GM23338 (cell line): ENCODE results near the gene EDN1. TPM values are rescaled to one million over a fixed set of nuclear protein-coding genes. Genes with fewer than 3 reads are reported as not detected.

ENCODE experiments used
- ATAC-seq: fragments of 200-7000 bp; cut with Tn5 transposase; 3 replicates; pipeline ENCODE4 v1.9.1; 2020
- DNase-seq: peaks from one replicate; pipeline ENCODE4 v3.0.0-alpha.2; 2015; ENCODE audit warnings: low spot score
- H2AFZ ChIP-seq: fragments of 200-600 bp; sonication (generic); 2 replicates; pipeline ENCODE4 v1.8.0; 2016; ENCODE audit warnings: antibody characterized with exemption, mild to moderate bottlenecking, moderate library complexity
- H3F3A ChIP-seq: fragments of 200-600 bp; sonication (generic); replicated peaks from 2 replicates; pipeline ENCODE4 v1.8.0; 2017; ENCODE audit warnings: antibody characterized with exemption, mixed run types, low read depth
- H3K27ac ChIP-seq: fragments of 200-600 bp; sonication (generic); 2 replicates; pipeline ENCODE4 v1.6.1; 2016; ENCODE audit warnings: low read depth
- H3K27me3 ChIP-seq: fragments of 200-600 bp; sonication (generic); 2 replicates; pipeline ENCODE4 v1.8.0; 2016; ENCODE audit warnings: mild to moderate bottlenecking, mixed run types, moderate library complexity; ENCODE audit not compliant: insufficient read depth
- H3K36me3 ChIP-seq: fragments of 200-600 bp; sonication (generic); 2 replicates; pipeline ENCODE4 v1.8.0; 2016; ENCODE audit warnings: mild to moderate bottlenecking; ENCODE audit not compliant: insufficient read depth
- H3K4me1 ChIP-seq: fragments of 200-600 bp; sonication (generic); 2 replicates; pipeline ENCODE4 v1.8.0; 2016; ENCODE audit warnings: mild to moderate bottlenecking, moderate library complexity; ENCODE audit not compliant: insufficient read depth
- H3K4me2 ChIP-seq: fragments of 200-600 bp; sonication (generic); 2 replicates; pipeline ENCODE4 v1.7.1; 2017; ENCODE audit warnings: mixed run types
- H3K4me3 ChIP-seq: fragments of 200-600 bp; sonication (generic); 2 replicates; pipeline ENCODE4 v1.6.1; 2016; ENCODE audit warnings: mixed run types
- H3K79me2 ChIP-seq: fragments of 200-600 bp; sonication (generic); replicated peaks from 2 replicates; pipeline ENCODE4 v1.8.0; 2017; ENCODE audit warnings: mild to moderate bottlenecking; ENCODE audit not compliant: insufficient read depth
- H3K9me2 ChIP-seq: fragments of 200-600 bp; sonication (generic); 2 replicates; pipeline ENCODE4 v1.8.0; 2017; ENCODE audit not compliant: insufficient read depth
- H4K20me1 ChIP-seq: fragments of 200-600 bp; sonication (generic); replicated peaks from 2 replicates; pipeline ENCODE4 v1.8.0; 2017; ENCODE audit warnings: mild to moderate bottlenecking; ENCODE audit not compliant: insufficient read depth
- H3K27ac Mint-ChIP-seq: 2 replicates; pipeline ENCODE4 v1.8.0; 2020; ENCODE audit warnings: inconsistent platforms, mild to moderate bottlenecking, moderate library complexity, mixed read lengths
- H3K27me3 Mint-ChIP-seq: 3 replicates; pipeline ENCODE4 v1.8.0; 2022; ENCODE audit warnings: low read depth, mild to moderate bottlenecking, moderate library complexity, mixed read lengths, inconsistent platforms; ENCODE audit not compliant: insufficient read depth, poor library complexity
- H3K36me3 Mint-ChIP-seq: 3 replicates; pipeline ENCODE4 v1.8.0; 2021; ENCODE audit warnings: low read depth, mild to moderate bottlenecking, inconsistent platforms, moderate library complexity, mixed read lengths
- H3K4me1 Mint-ChIP-seq: 3 replicates; pipeline ENCODE4 v1.8.0; 2020; ENCODE audit warnings: mild to moderate bottlenecking, inconsistent platforms, mixed read lengths
- H3K4me3 Mint-ChIP-seq: 3 replicates; pipeline ENCODE4 v1.8.0; 2021; ENCODE audit warnings: moderate library complexity, mild to moderate bottlenecking, inconsistent platforms, mixed read lengths
- H3K9me3 Mint-ChIP-seq: 3 replicates; pipeline ENCODE4 v1.8.0; 2020; ENCODE audit warnings: moderate library complexity, mild to moderate bottlenecking, inconsistent platforms, mixed read lengths
- CTCF ChIP-seq, 2 experiments: fragments of 200-600 bp in 1 of 2; sonication (generic) in 1 of 2; conservative IDR thresholded peaks; 2 replicates each; pipeline versions ENCODE4 v1.5.1 to v1.6.1; 2016 to 2017; ENCODE audit warnings: antibody characterized with exemption in 2 of 2, low read depth in 2 of 2, mild to moderate bottlenecking in 2 of 2, moderate library complexity in 1 of 2
- ETS1 ChIP-seq: IDR thresholded peaks from 2 replicates; pipeline ENCODE4 v1.6.1; 2016; ENCODE audit warnings: antibody characterized with exemption
- EZH2 ChIP-seq: fragments of 200-600 bp; sonication (generic); IDR thresholded peaks from one replicate; pipeline ENCODE4 v1.8.0; 2017; ENCODE audit warnings: antibody characterized with exemption, mild to moderate bottlenecking, low read depth; ENCODE audit not compliant: unreplicated experiment
- EZH2phosphoT487 ChIP-seq: fragments of 200-600 bp; sonication (generic); IDR thresholded peaks from one replicate; pipeline ENCODE4 v1.8.1; 2018; ENCODE audit warnings: antibody characterized with exemption; ENCODE audit not compliant: unreplicated experiment
- JUNB ChIP-seq: IDR thresholded peaks from one replicate; pipeline ENCODE4 v1.6.1; 2016; ENCODE audit warnings: antibody characterized with exemption; ENCODE audit not compliant: unreplicated experiment
- NANOG ChIP-seq: IDR thresholded peaks from 2 replicates; pipeline ENCODE4 v1.6.1; 2016; ENCODE audit warnings: antibody characterized with exemption, borderline replicate concordance
- POLR2AphosphoS5 ChIP-seq: IDR thresholded peaks from 2 replicates; pipeline ENCODE4 v1.6.1; 2016; ENCODE audit warnings: antibody characterized with exemption, low read depth
- REST ChIP-seq: IDR thresholded peaks from one replicate; pipeline ENCODE4 v1.6.1; 2018; ENCODE audit warnings: antibody characterized with exemption; ENCODE audit not compliant: unreplicated experiment
- STAT1 ChIP-seq: IDR thresholded peaks from one replicate; pipeline ENCODE4 v1.6.1; 2016; ENCODE audit warnings: antibody characterized with exemption; ENCODE audit not compliant: unreplicated experiment
- ZNF114 ChIP-seq: fragments of 250-450 bp; sonication (Bioruptor Pico); IDR thresholded peaks from 2 replicates; pipeline ENCODE4 v1.5.0; 2020; ENCODE audit warnings: mild to moderate bottlenecking, moderate library complexity
- ZNF331 ChIP-seq: fragments of 250-450 bp; sonication (Bioruptor Pico); IDR thresholded peaks from 2 replicates; pipeline ENCODE4 v1.5.0; 2020; ENCODE audit warnings: low read depth, mild to moderate bottlenecking, moderate library complexity
- polyA plus RNA-seq: library from polyadenylated mRNA; unstranded; fragments of >200 nt; fragmentation: Nextera tagmentation; extraction: Ambion mirVana; gene quantifications from 2 replicates; pipeline ENCODE4 v1.2.1, GENCODE V29; 2016
- total RNA-seq: library from RNA; depleted of rRNA; stranded (reverse); fragments of >200 nt; shearing (Covaris generic); gene quantifications from 2 replicates; pipeline ENCODE4 v1.2.3, GENCODE V29; 2014

EDN1 gene
- total and polyA plus RNA-seq, 2 experiments from 2014 or later = 0.80 to 1.2 TPM

DNA sequence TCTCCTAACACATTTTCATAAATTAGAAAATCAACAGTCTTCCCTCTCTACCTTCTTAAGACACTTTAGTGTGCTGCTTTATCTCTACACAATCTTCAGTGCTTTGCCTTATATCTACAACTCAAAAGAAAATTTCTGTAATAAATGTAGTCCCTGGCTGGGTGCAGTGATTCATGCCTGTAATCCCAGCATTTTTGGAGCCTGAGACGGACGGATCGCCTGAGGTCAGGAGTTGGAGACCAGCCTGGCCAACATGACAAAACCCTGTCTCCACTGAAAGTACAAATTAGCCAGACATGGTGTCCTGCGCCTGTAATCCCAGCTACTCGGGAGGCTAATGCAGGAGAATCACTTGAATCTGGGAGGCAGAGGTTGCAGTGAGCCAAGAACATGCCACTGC lies 9.7 kb upstream of the EDN1 start (continued):
- no peak for TF ChIP-seq REST
- TF ChIP-seq CTCF (conservative IDR thresholded peaks at IDR 0.05; ENCODE audit: low read depth in 2 of 2) = no peak
- TF ChIP-seq EZH2 = no peak
- no peak for TF ChIP-seq JUNB
- no peak for TF ChIP-seq ZNF114 (CRISPR knock-in tag)
- no peak for TF ChIP-seq ZNF331 (CRISPR knock-in tag)
- no peak for TF ChIP-seq ETS1

DNA sequence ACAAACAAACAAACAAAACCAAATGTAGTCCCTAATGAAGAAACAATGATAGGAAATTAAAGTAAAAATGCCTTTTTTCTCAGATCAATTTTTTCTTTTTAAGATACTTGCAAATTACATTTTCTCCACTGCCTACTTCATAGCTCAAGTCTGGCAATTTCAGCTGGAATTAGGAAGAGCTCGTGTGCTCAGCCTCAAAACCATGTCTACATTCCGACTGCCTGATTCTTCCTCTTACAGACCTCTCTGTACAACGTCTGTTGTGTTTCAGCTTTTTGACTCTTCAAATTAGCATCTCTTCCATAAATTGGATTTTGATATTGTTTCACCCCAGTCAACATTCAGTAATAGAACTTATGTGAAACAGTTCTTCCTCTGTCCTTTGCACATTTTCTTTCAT lies 9.3 kb upstream of the EDN1 start:
- no peaks in the 10 kb centered on the region for H4K20me1 ChIP-seq
- no peaks in the 10 kb centered on the region for H3K27me3 ChIP-seq
- H3K4me3 ChIP-seq = no peak overlapping the region
- DNase-seq (no peak), ATAC-seq (no peak)
- H3K27ac ChIP-seq = no peak overlapping the region
- Mint-ChIP-seq H3K36me3 (no peaks in the 10 kb centered on the region), H3K27ac (no peak overlapping the region), H3K4me1 (no peaks in the 10 kb centered on the region), H3K27me3 (peaks cover 2% of the 10 kb centered on the region), H3K9me3 (no peaks in the 10 kb centered on the region), H3K4me3 (no peak overlapping the region)
- H3K4me1 ChIP-seq = no peaks in the 10 kb centered on the region
- H2AFZ ChIP-seq = no peak overlapping the region
- no peaks in the 10 kb centered on the region for H3F3A ChIP-seq
- no peaks in the 10 kb centered on the region for H3K9me2 ChIP-seq
- no peak overlapping the region for H3K4me2 ChIP-seq
- H3K79me2 ChIP-seq = no peaks in the 10 kb centered on the region
- H3K36me3 ChIP-seq = no peaks in the 10 kb centered on the region
- TF ChIP-seq ZNF331 (CRISPR knock-in tag) = no peak
- no peak for TF ChIP-seq NANOG
- no peak for TF ChIP-seq POLR2AphosphoS5
- TF ChIP-seq CTCF (conservative IDR thresholded peaks at IDR 0.05; ENCODE audit: low read depth in 2 of 2) = no peak
- TF ChIP-seq JUNB = no peak
- no peak for TF ChIP-seq STAT1
- no peak for TF ChIP-seq EZH2phosphoT487
